ENCODE measurements around the gene PKD2L1. TPM values are rescaled to one million over a fixed set of nuclear protein-coding genes. Genes with fewer than 3 reads are reported as not detected.

PKD2L1 gene
- total and polyA plus RNA-seq, 2 of the 8 experiments (the other 6 are each of a cell fraction or from before 2014, with no cell fraction given): 0.20 to 0.33 TPM

DNA sequence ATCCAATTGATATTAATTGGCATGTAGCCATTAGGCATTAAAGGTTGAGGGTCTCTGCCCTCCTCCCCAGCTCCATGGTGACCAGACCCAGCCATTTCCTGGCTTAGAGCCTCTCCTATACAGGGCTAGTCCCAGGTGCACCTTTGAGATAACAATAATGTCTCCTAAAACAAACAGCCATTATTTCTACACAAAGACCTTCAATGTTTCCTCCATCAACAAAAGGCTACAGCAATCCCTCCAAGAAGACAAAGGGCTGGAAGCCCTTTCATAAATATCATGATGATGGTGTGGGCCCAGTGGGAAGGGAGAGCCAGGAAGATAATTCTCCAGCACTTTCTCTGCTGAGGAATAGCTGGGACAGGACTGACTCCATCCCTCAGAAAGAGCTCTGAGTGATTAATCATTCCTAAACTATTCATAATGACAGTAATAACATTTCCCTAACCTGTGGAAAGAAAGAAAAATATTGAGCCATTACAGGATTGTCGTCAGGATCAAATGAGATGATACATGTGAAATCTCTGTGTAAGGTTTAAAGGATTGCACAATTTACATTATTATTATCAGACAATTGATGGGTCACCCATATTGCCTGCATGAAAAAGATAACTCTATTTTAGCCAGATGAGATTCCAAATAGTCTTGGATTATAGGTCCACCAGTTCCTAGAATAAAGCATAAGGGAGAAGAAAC lies 10.2 kb downstream of the PKD2L1 start:
- Histone ChIP-seq H2BK5ac (ENCODE audit: low read depth, low read length) (no peak overlapping the region), H3K27me3 (replicated peaks in 1 of 4; ENCODE audit: control insufficient read depth in 3 of 4, extremely low read depth in 1 of 4, insufficient read depth in 3 of 4, low read length in 3 of 4) (no peaks in the 10 kb centered on the region), H4K91ac (replicated peaks; ENCODE audit: insufficient read length, low read length) (no peak overlapping the region), H3K56ac (replicated peaks; ENCODE audit: insufficient read length, low read depth, low read length) (no peak overlapping the region), H3K27ac (ENCODE audit: low read depth, low read length) (no peak overlapping the region), H3K18ac (ENCODE audit: extremely low read depth, low read length) (no peak overlapping the region), H4K20me1 (replicated peaks in 1 of 2; ENCODE audit: control insufficient read depth in 1 of 2, insufficient read depth in 2 of 2, low read length in 2 of 2) (no peaks in the 10 kb centered on the region), H2BK12ac (ENCODE audit: low read depth, low read length) (no peak overlapping the region), H3K9ac (replicated peaks in 1 of 4; ENCODE audit: extremely low read depth in 1 of 4, low read depth in 3 of 4, low read length in 3 of 4) (no peak overlapping the region), H2BK15ac (ENCODE audit: low read length) (no peak overlapping the region), H3K36me3 (ENCODE audit: control insufficient read depth in 2 of 4, insufficient read depth in 4 of 4, low read length in 3 of 4) (no peaks in the 10 kb centered on the region), H3K4me3 (ENCODE audit: extremely low read depth in 1 of 4, insufficient read depth in 2 of 4, low read depth in 3 of 4, low read length in 4 of 4) (no peak overlapping the region), H3K14ac (ENCODE audit: insufficient read length) (no peak overlapping the region), H3K4ac (replicated peaks; ENCODE audit: insufficient read length, low read depth, low read length) (no peak overlapping the region), H4K8ac (ENCODE audit: extremely low read depth, insufficient read depth, low read length) (no peak overlapping the region), H3K23ac (ENCODE audit: insufficient read length) (no peak overlapping the region), H3K23me2 (ENCODE audit: low read depth, low read length) (no peaks in the 10 kb centered on the region), H4K5ac (ENCODE audit: insufficient read length, low read depth, low read length) (no peak overlapping the region), H3K4me1 (replicated peaks in 1 of 4; ENCODE audit: control insufficient read depth in 3 of 4, insufficient read depth in 4 of 4, low read length in 3 of 4) (no peaks in the 10 kb centered on the region), H3K9me3 (ENCODE audit: insufficient read depth in 2 of 2, low read depth in 1 of 2, low read length in 1 of 2) (no peaks in the 10 kb centered on the region), H3K4me2 (ENCODE audit: insufficient read depth in 1 of 2, low read depth in 2 of 2, low read length in 2 of 2) (no peak overlapping the region), H2AK5ac (ENCODE audit: low read depth, low read length) (no peak overlapping the region), H2BK20ac (ENCODE audit: low read length) (no peak overlapping the region), H2BK120ac (replicated peaks; ENCODE audit: low read depth, low read length) (no peak overlapping the region), H2AFZ (ENCODE audit: low read length) (no peak overlapping the region), H3K79me2 (ENCODE audit: control insufficient read depth in 1 of 2, insufficient read depth in 2 of 2, low read length in 2 of 2) (no peaks in the 10 kb centered on the region), H3K79me1 (ENCODE audit: low read depth, low read length) (no peaks in the 10 kb centered on the region)
- POLR2A ChIA-PET (ENCODE audit: partially characterized antibody): no interaction called here
- FAIRE-seq (no peak), DNase-seq (ENCODE audit: low read depth in 1 of 2, low spot score in 2 of 2) (no peak)
- WGBS, 2 experiments (ENCODE audit: extremely low coverage in 1 of 2, insufficient coverage in 1 of 2, insufficient read length in 1 of 2, insufficient replicate concordance in 2 of 2, low coverage in 1 of 2, low lambda C conversion rate in 2 of 2, missing lambda C conversion rate in 1 of 2): 78% methylated on average over 1 of the region's 1 CpG; no CpG with 5 or more reads in 1 of the 2 experiments
- no peak for TF ChIP-seq NRF1 (IDR thresholded peaks at IDR 0.05; ENCODE audit: low read depth, low read length)
- TF ChIP-seq HDAC2 (IDR thresholded peaks at IDR 0.05; ENCODE audit: borderline replicate concordance in 1 of 2, low read depth in 2 of 2, low read length in 2 of 2): no peak
- no peak for TF ChIP-seq CTBP2 (IDR thresholded peaks at IDR 0.05; ENCODE audit: borderline replicate concordance, insufficient read depth, insufficient read length, low read length)
- CTCF ChIA-PET (ENCODE audit: partially characterized antibody): interaction anchor here (1.3 kb wide), 1 partner anchor 9 kb away, joined by 4 read pairs; no protein-coding TSS in a partner anchor

All from H1 (cell line).